GM12892 (cell line): ENCODE results near the gene UGDH.

ENCODE experiments used
- POLR2A ChIP-seq: IDR thresholded peaks from 2 replicates; pipeline ENCODE4 v1.6.1; 2011; ENCODE audit warnings: low read depth, low read length, control low read depth
- POLR2AphosphoS5 ChIP-seq: IDR thresholded peaks from 2 replicates; pipeline ENCODE4 v1.6.1; 2011; ENCODE audit warnings: low read depth, low read length, control low read depth
- TAF1 ChIP-seq: IDR thresholded peaks from 2 replicates; pipeline ENCODE4 v1.6.1; 2011; ENCODE audit warnings: low read depth, mild to moderate bottlenecking, control low read depth, low read length, borderline replicate concordance

- TF ChIP-seq POLR2A (no peak), POLR2AphosphoS5 (no peak), TAF1 (no peak)
Observed at GRCh38 chr4:39476187-39476895, 50.9 kb downstream of the UGDH start.
